ENCODE results near the gene DPP6. TPM values are rescaled to one million over a fixed set of nuclear protein-coding genes. Genes with fewer than 3 reads are reported as not detected.

Gene DPP6
- total and polyA plus RNA-seq, 2 experiments from 2014 or later: 0.20 to 0.44 TPM

GRCh38 chr7:154861589-154861988, 809.4 kb downstream of the DPP6 start:
- H3K9me3 ChIP-seq (ENCODE audit: low read depth): no peaks in the 10 kb centered on the region
- no peak overlapping the region for H2AFZ ChIP-seq
- no peak overlapping the region for H3K4me2 ChIP-seq
- DNase-seq (ENCODE audit: low spot score): no peak
- TF ChIP-seq CTCF (IDR thresholded peaks at IDR 0.05; ENCODE audit: poor library complexity) (no peak), EZH2phosphoT487 (IDR thresholded peaks at IDR 0.05; ENCODE audit: low read depth, severe bottlenecking, unreplicated experiment) (no peak), EZH2 (IDR thresholded peaks at IDR 0.05; ENCODE audit: borderline replicate concordance) (no peak)
- H3K27ac ChIP-seq: no peak overlapping the region
- H3K27me3 ChIP-seq: no peaks in the 10 kb centered on the region
- no peaks in the 10 kb centered on the region for H3K9me2 ChIP-seq (replicated peaks; ENCODE audit: insufficient read depth)
- 86% methylated on average over 5 of the region's 5 CpGs for WGBS (ENCODE audit: low lambda C conversion rate, missing lambda C conversion rate)
- H3K79me2 ChIP-seq: no peaks in the 10 kb centered on the region
- no peaks in the 10 kb centered on the region for H3K36me3 ChIP-seq (replicated peaks; ENCODE audit: insufficient read depth, low read depth)
- H3K4me3 ChIP-seq: no peak overlapping the region
- H4K20me1 ChIP-seq (ENCODE audit: insufficient read depth, poor library complexity, severe bottlenecking): no peaks in the 10 kb centered on the region
- H3K4me1 ChIP-seq (ENCODE audit: insufficient read depth): no peaks in the 10 kb centered on the region

GRCh38 chr7:154862153-154862791, 810.1 kb downstream of the DPP6 start:
- Histone ChIP-seq H3K9me3 (ENCODE audit: low read depth) (no peaks in the 10 kb centered on the region), H3K4me3 (no peak overlapping the region), H3K36me3 (replicated peaks; ENCODE audit: insufficient read depth, low read depth) (no peaks in the 10 kb centered on the region), H3K79me2 (no peaks in the 10 kb centered on the region), H3K27me3 (peaks cover 6% of the 10 kb centered on the region), H3K9me2 (replicated peaks; ENCODE audit: insufficient read depth) (no peaks in the 10 kb centered on the region), H2AFZ (no peak overlapping the region), H4K20me1 (ENCODE audit: insufficient read depth, poor library complexity, severe bottlenecking) (no peaks in the 10 kb centered on the region), H3K4me2 (no peak overlapping the region), H3K4me1 (ENCODE audit: insufficient read depth) (no peaks in the 10 kb centered on the region), H3K27ac (no peak overlapping the region)
- DNase-seq (ENCODE audit: low spot score): no peak
- TF ChIP-seq EZH2 (IDR thresholded peaks at IDR 0.05; ENCODE audit: borderline replicate concordance) (no peak), EZH2phosphoT487 (IDR thresholded peaks at IDR 0.05; ENCODE audit: low read depth, severe bottlenecking, unreplicated experiment) (no peak), CTCF (IDR thresholded peaks at IDR 0.05; ENCODE audit: poor library complexity) (no peak)
- 86% methylated on average over 16 of the region's 16 CpGs for WGBS (ENCODE audit: low lambda C conversion rate, missing lambda C conversion rate)

- no peak overlapping the region for H3K4me3 ChIP-seq
- H3K9me3 ChIP-seq (ENCODE audit: low read depth): no peaks in the 10 kb centered on the region
- H3K4me2 ChIP-seq: no peak overlapping the region
- H4K20me1 ChIP-seq (ENCODE audit: insufficient read depth, poor library complexity, severe bottlenecking): no peaks in the 10 kb centered on the region
- no peaks in the 10 kb centered on the region for H3K79me2 ChIP-seq
- no peaks in the 10 kb centered on the region for H3K4me1 ChIP-seq (ENCODE audit: insufficient read depth)
- WGBS (ENCODE audit: low lambda C conversion rate, missing lambda C conversion rate): 94% methylated on average over 16 of the region's 16 CpGs
- H3K9me2 ChIP-seq (replicated peaks; ENCODE audit: insufficient read depth): no peaks in the 10 kb centered on the region
- H3K27me3 ChIP-seq: peaks cover 21% of the 10 kb centered on the region
- no peaks in the 10 kb centered on the region for H3K36me3 ChIP-seq (replicated peaks; ENCODE audit: insufficient read depth, low read depth)
- no peak for DNase-seq (ENCODE audit: low spot score)
- no peak overlapping the region for H2AFZ ChIP-seq
- no peak overlapping the region for H3K27ac ChIP-seq
- no peak for TF ChIP-seq EZH2 (IDR thresholded peaks at IDR 0.05; ENCODE audit: borderline replicate concordance)
- TF ChIP-seq CTCF (IDR thresholded peaks at IDR 0.05; ENCODE audit: poor library complexity): no peak
- TF ChIP-seq EZH2phosphoT487 (IDR thresholded peaks at IDR 0.05; ENCODE audit: low read depth, severe bottlenecking, unreplicated experiment): no peak
Observed at GRCh38 chr7:154863766-154864522, 811.7 kb downstream of the DPP6 start.
